T-helper 2 cell treated with Interferon-gamma antibody and Interleukin-4, amounts not matched to agents 5 μg/mL and 100 μg/mL, for 36 hours (primary cell): Measurements from ENCODE around the gene CBX5.
A peak's percentile ranks its signal among the peaks of the same experiment; 100 is the strongest.

Experiments used
- DNase-seq: peaks from one replicate; pipeline ENCODE4 v3.0.0; 2021; ENCODE audit warnings: low spot score
- H3K27ac Mint-ChIP-seq: one replicate; pipeline ENCODE4 v1.8.0; 2021; ENCODE audit warnings: mild to moderate bottlenecking, mixed read lengths
- H3K27me3 Mint-ChIP-seq: one replicate; pipeline ENCODE4 v1.8.0; 2021; ENCODE audit warnings: low read depth, mixed read lengths
- H3K36me3 Mint-ChIP-seq: one replicate; pipeline ENCODE4 v1.8.0; 2021; ENCODE audit warnings: low read depth, mixed read lengths
- H3K4me1 Mint-ChIP-seq: one replicate; pipeline ENCODE4 v1.8.0; 2021; ENCODE audit warnings: low read depth, mixed read lengths
- H3K4me3 Mint-ChIP-seq: one replicate; pipeline ENCODE4 v1.8.0; 2022; ENCODE audit warnings: mild to moderate bottlenecking, moderate library complexity, mixed read lengths
- H3K9me3 Mint-ChIP-seq: one replicate; pipeline ENCODE4 v1.8.0; 2021; ENCODE audit warnings: mixed read lengths

The CBX5 gene

GRCh38 chr12:54215989-54216796 lies 63.7 kb downstream of the CBX5 start:
- Mint-ChIP-seq H3K9me3 (no peaks in the 10 kb centered on the region), H3K27ac (peak overlapping the region; percentile 79), H3K4me1 (peaks cover 20% of the 10 kb centered on the region), H3K4me3 (peak overlapping the region; percentile 80), H3K27me3 (peaks cover 21% of the 10 kb centered on the region), H3K36me3 (no peaks in the 10 kb centered on the region)
- peak; percentile 45 for DNase-seq

DNA sequence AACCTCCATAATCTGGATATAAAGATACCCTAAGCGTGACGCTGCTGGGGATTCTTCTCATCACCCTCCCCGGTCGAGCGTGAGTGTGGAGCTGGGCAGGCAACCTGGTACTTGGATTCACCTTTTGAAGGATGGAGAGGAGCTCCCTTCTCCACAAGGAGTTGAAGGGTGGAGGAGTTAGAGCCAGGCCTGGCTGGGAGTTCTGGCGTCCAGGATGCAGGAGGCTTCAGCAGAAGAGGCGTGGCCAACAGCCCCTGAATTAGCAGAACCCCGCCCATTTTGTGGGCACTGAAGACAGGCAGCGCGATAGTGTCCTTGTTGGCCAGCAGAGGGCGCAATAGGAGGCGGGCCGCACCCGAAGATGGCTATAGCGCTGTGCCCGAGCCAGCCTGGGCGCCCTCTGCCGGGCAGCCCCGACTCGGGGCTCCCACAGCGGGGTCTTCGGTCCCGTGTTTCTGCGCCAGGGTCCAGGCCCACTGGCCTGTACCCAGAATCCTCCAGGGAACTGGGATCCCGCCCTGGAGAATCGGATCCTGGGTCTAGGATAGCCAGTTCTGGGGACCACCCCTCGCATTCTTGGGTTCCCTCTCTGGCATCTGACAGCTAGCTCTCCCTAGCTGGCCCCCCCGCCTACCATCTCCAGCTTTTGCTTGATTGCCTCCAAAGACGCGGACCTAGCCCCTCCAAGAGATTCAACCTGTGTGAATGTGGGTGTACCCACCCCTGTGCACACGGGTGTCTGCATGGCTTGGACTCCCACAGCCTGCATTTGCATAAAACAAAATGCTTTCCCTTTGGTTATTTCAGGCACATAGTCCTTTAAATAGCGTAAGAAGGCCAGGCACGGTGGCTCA lies 65.1 kb downstream of the CBX5 start:
- Mint-ChIP-seq H3K4me1 (peaks cover 17% of the 10 kb centered on the region), H3K36me3 (no peaks in the 10 kb centered on the region), H3K27me3 (peaks cover 24% of the 10 kb centered on the region), H3K9me3 (no peaks in the 10 kb centered on the region), H3K27ac (no peak overlapping the region), H3K4me3 (peak overlapping the region; percentile 80)
- DNase-seq: peak; percentile 90

GRCh38 chr12:54213079-54213478 lies 66.8 kb downstream of the CBX5 start:
- no peak for DNase-seq
- H3K4me3 Mint-ChIP-seq: no peak overlapping the region
- H3K4me1 Mint-ChIP-seq: peaks cover 17% of the 10 kb centered on the region
- H3K27me3 Mint-ChIP-seq: peaks cover 22% of the 10 kb centered on the region
- H3K27ac Mint-ChIP-seq: no peak overlapping the region
- no peaks in the 10 kb centered on the region for H3K36me3 Mint-ChIP-seq
- H3K9me3 Mint-ChIP-seq: no peaks in the 10 kb centered on the region

DNA sequence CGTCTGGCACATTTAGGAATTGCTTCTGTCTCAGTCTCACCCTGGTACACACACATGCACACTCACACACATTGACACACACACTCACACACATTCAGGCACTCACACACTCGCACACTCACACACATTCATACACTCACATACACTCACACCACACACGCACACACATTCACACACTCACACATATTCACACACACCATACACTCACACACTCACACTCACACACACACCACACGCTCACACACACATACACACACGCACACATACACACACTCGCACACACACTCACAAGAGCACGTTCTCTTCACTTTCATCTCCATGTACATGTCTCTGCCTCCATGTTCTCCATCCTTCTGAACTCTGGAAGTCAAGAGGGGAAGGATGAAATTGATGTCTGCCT lies 68.0 kb downstream of the CBX5 start:
- no peak overlapping the region for H3K27ac Mint-ChIP-seq
- peaks cover 13% of the 10 kb centered on the region for H3K4me1 Mint-ChIP-seq
- H3K36me3 Mint-ChIP-seq: no peaks in the 10 kb centered on the region
- H3K4me3 Mint-ChIP-seq: no peak overlapping the region
- H3K9me3 Mint-ChIP-seq: no peaks in the 10 kb centered on the region
- no peak for DNase-seq
- peaks cover 26% of the 10 kb centered on the region for H3K27me3 Mint-ChIP-seq

- peaks cover 38% of the 10 kb centered on the region for H3K27me3 Mint-ChIP-seq
- no peaks in the 10 kb centered on the region for H3K36me3 Mint-ChIP-seq
- peaks cover 5% of the 10 kb centered on the region for H3K4me1 Mint-ChIP-seq
- no peaks in the 10 kb centered on the region for H3K9me3 Mint-ChIP-seq
- H3K4me3 Mint-ChIP-seq: no peak overlapping the region
- no peak for DNase-seq
- H3K27ac Mint-ChIP-seq: no peak overlapping the region
These were observed 69.5 kb downstream of the CBX5 start for GRCh38 chr12:54210400-54210790.

DNA sequence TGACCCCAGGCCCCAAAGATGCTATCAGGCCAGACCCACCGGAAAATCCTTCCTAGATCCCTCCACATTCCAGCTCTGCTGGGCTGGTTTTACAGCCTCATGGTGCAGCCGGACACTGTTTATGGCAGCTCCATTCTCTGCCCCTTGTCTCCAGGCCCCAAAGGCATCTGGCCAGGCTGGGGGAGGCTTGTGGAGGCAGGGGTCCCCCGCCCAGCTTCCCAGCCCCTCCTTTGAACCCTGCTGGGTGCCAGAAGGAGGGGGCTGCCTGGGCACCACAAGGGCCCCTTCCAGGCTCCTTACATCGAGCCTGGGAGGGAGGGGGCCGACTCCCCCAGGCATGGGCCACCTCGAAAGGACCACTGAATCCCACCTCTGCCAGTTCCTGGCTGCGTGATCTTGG lies 71.3 kb downstream of the CBX5 start:
- Mint-ChIP-seq H3K36me3 (no peaks in the 10 kb centered on the region), H3K9me3 (no peaks in the 10 kb centered on the region), H3K27ac (no peak overlapping the region), H3K4me3 (no peak overlapping the region), H3K27me3 (peaks cover 42% of the 10 kb centered on the region), H3K4me1 (peaks cover 2% of the 10 kb centered on the region)
- no peak for DNase-seq

DNA sequence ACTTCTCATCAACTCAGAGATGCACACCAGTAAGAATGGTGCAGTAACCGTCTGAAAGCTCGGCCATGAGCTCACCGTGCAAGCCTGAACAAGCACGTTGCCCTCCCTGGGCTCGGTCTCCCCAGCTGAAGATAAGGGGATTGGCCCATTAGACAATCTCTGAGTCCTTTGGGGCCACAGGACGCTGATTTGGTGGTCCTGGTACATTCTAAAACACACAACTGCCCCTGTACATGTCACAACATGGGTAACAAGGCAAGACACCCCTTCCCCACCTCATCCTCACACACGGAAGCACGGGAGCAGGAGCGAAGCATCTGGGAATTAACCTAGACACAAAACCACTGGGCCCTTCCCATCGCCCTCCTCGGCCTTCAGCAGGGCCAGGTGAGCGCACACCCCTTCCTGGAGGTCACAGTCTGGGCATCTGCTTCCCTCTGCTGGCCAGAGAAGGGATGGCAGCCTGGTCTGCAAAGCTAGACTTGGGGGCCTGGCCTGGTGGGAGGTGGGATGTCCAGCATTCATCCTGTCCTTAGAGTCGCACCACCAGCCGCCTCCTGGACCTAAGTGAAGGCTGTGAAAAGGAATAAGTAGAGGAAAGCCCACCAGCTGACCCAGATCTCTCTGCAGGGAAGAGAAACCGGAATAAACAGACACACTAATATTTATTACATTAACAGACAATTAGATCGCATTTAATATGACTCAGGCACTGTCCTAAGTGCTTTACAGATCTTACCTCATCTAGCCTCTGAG lies 72.2 kb downstream of the CBX5 start:
- DNase-seq: peak; percentile 56
- H3K4me1 Mint-ChIP-seq: peaks cover 2% of the 10 kb centered on the region
- H3K4me3 Mint-ChIP-seq: no peak overlapping the region
- no peaks in the 10 kb centered on the region for H3K9me3 Mint-ChIP-seq
- no peak overlapping the region for H3K27ac Mint-ChIP-seq
- no peaks in the 10 kb centered on the region for H3K36me3 Mint-ChIP-seq
- H3K27me3 Mint-ChIP-seq: peaks cover 38% of the 10 kb centered on the region

- Mint-ChIP-seq H3K4me3 (no peak overlapping the region), H3K27ac (no peak overlapping the region), H3K9me3 (no peaks in the 10 kb centered on the region), H3K36me3 (no peaks in the 10 kb centered on the region), H3K4me1 (peaks cover 2% of the 10 kb centered on the region), H3K27me3 (peaks cover 38% of the 10 kb centered on the region)
- no peak for DNase-seq
These were observed 73.1 kb downstream of the CBX5 start for GRCh38 chr12:54206791-54207190.

- H3K36me3 Mint-ChIP-seq: no peaks in the 10 kb centered on the region
- no peak for DNase-seq
- peaks cover 2% of the 10 kb centered on the region for H3K4me1 Mint-ChIP-seq
- peaks cover 50% of the 10 kb centered on the region for H3K27me3 Mint-ChIP-seq
- no peak overlapping the region for H3K4me3 Mint-ChIP-seq
- no peak overlapping the region for H3K27ac Mint-ChIP-seq
- H3K9me3 Mint-ChIP-seq: no peaks in the 10 kb centered on the region
These were observed 75.6 kb downstream of the CBX5 start for GRCh38 chr12:54204316-54204715.

GRCh38 chr12:54201001-54201794 lies 78.7 kb downstream of the CBX5 start:
- Mint-ChIP-seq H3K36me3 (no peaks in the 10 kb centered on the region), H3K27me3 (peaks cover 57% of the 10 kb centered on the region), H3K9me3 (no peaks in the 10 kb centered on the region), H3K4me1 (no peaks in the 10 kb centered on the region), H3K4me3 (no peak overlapping the region), H3K27ac (no peak overlapping the region)
- peak; percentile 42 for DNase-seq

- H3K27ac Mint-ChIP-seq: no peak overlapping the region
- DNase-seq: no peak
- H3K27me3 Mint-ChIP-seq: peaks cover 58% of the 10 kb centered on the region
- H3K9me3 Mint-ChIP-seq: no peaks in the 10 kb centered on the region
- peaks cover 3% of the 10 kb centered on the region for H3K4me1 Mint-ChIP-seq
- no peak overlapping the region for H3K4me3 Mint-ChIP-seq
- no peaks in the 10 kb centered on the region for H3K36me3 Mint-ChIP-seq
These were observed 79.5 kb downstream of the CBX5 start for GRCh38 chr12:54200412-54200811.

DNA sequence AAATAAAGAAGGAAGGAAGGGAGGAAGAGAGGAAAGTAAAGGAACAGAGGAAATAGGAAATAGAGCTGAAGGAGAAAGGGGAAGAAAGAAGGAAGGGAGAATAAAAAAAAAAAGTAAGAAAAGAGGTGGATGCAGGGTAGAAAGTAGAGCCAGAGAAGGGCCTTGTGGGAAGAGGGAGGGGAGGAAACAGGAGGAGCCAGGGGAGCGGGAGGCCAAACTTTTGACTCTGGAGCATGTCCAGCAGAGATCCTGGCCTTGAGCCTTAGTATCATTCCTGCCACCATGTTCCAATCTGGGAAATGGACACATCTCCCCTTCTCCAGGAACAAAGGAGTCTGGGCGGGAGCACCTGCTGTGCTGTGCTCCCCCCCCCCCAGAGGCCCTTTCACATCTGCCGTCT lies 80.0 kb downstream of the CBX5 start:
- Mint-ChIP-seq H3K4me3 (no peak overlapping the region), H3K4me1 (peaks cover 3% of the 10 kb centered on the region), H3K9me3 (no peaks in the 10 kb centered on the region), H3K27ac (no peak overlapping the region), H3K27me3 (peaks cover 62% of the 10 kb centered on the region), H3K36me3 (no peaks in the 10 kb centered on the region)
- no peak for DNase-seq

DNA sequence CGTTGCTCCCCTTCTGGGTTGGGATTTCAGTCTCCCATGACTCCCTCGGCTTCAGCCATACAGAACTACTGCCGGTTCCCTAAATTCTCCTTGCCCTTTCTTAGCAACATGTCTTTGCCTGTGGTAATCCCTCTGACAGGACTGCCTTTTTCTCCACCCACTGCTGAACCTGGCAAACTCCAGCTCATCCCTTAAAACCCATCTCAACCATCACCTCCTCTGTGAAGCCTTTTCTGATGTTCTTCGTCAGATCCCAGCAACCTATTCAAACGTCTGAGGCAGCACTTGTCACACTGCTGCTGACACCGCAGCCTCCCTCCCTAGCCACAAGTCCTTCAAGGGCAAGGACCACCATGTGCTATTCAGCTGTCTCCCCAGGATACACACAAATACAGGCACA lies 80.9 kb downstream of the CBX5 start:
- no peak for DNase-seq
- no peak overlapping the region for H3K4me3 Mint-ChIP-seq
- H3K36me3 Mint-ChIP-seq: no peaks in the 10 kb centered on the region
- no peak overlapping the region for H3K27ac Mint-ChIP-seq
- no peaks in the 10 kb centered on the region for H3K9me3 Mint-ChIP-seq
- peaks cover 63% of the 10 kb centered on the region for H3K27me3 Mint-ChIP-seq
- H3K4me1 Mint-ChIP-seq: peaks cover 3% of the 10 kb centered on the region
